NB4 (cell line): ENCODE results near the gene ORC4.

Experiments
- CTCF ChIP-seq: IDR thresholded peaks from one replicate; pipeline ENCODE4 v1.5.1; 2012; ENCODE audit warnings: low read depth, low read length
- MAX ChIP-seq: IDR thresholded peaks from 2 replicates; pipeline ENCODE4 v1.6.1; 2011; ENCODE audit warnings: low read depth, low read length
- MYC ChIP-seq: IDR thresholded peaks from 2 replicates; pipeline ENCODE4 v1.6.1; 2011; ENCODE audit warnings: low read depth, low read length
- POLR2A ChIP-seq: IDR thresholded peaks from 2 replicates; pipeline ENCODE4 v1.6.1; 2011; ENCODE audit warnings: mild to moderate bottlenecking; ENCODE audit not compliant: insufficient read length; ENCODE audit errors: extremely low read depth

DNA sequence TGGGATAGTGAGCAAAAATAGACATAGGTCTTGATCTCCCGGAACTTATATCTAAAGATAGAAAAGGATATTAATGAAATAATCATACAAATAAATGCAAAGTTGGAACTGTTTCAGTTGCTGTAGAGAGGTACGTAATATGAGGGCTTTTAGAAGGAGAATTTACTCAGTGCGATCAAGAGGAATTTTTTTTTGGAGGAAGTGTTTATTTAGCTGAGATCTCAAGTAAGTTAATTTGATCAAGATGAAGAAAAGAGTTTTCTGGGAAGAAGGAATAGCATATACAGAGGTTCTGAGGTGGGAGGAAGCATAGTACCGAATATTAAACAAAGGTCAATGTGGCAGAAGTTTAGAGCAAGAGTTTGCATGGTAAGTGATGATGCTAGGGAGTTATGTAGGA is 11.7 kb upstream of the ORC4 start:
- TF ChIP-seq CTCF (no peak), POLR2A (no peak), MAX (no peak), MYC (no peak)
